Thymus (tissue), 11 donors: ENCODE data around the gene HPS1. TPM values are rescaled to one million over a fixed set of nuclear protein-coding genes. Genes with fewer than 3 reads are reported as not detected.
A peak's percentile ranks its signal among the peaks of the same experiment; 100 is the strongest.

Source experiments
- DNase-seq, 9 donors: peaks; one replicate each; pipeline ENCODE4 v3.0.0-alpha.2; 2013; ENCODE audit warnings: low spot score in 9 of 9, low read depth in 6 of 9, missing footprints in 1 of 9
- H3K27ac ChIP-seq, 2 donors: one replicate each; pipeline ENCODE4 v1.5.1; 2013; ENCODE audit warnings: control low read depth in 1 of 2, low read depth in 1 of 2, low read length in 1 of 2, mild to moderate bottlenecking in 1 of 2, moderate library complexity in 1 of 2
- H3K27me3 ChIP-seq, 2 donors: one replicate each; pipeline ENCODE4 v1.5.1; 2013; ENCODE audit warnings: low read length in 1 of 2; ENCODE audit not compliant: control insufficient read depth in 2 of 2, insufficient read depth in 1 of 2
- H3K36me3 ChIP-seq, 2 donors: one replicate each; pipeline ENCODE4 v1.5.1; 2013; ENCODE audit warnings: low read length in 1 of 2, mild to moderate bottlenecking in 1 of 2, moderate library complexity in 1 of 2; ENCODE audit not compliant: control insufficient read depth in 2 of 2, insufficient read depth in 2 of 2
- H3K4me1 ChIP-seq, 2 donors: one replicate each; pipeline ENCODE4 v1.5.1; 2013; ENCODE audit warnings: low read length in 2 of 2; ENCODE audit not compliant: control insufficient read depth in 2 of 2, insufficient read depth in 2 of 2
- H3K4me3 ChIP-seq, 2 donors: one replicate each; pipeline ENCODE4 v1.5.1; 2013; ENCODE audit warnings: low read length in 2 of 2, control low read depth in 1 of 2, mild to moderate bottlenecking in 1 of 2
- H3K9me3 ChIP-seq, 2 donors: one replicate each; pipeline ENCODE4 v1.5.1; 2013; ENCODE audit warnings: low read length in 1 of 2, mild to moderate bottlenecking in 1 of 2; ENCODE audit not compliant: control insufficient read depth in 2 of 2, insufficient read depth in 1 of 2
- WGBS: extraction: QIAGEN DNeasy Blood & Tissue Kit; methylation state at CpG from one replicate; pipeline ENCODE4 v1.1.7; 2013; 5-methylcytosine and 5-hydroxymethylcytosine counted together
- polyA plus RNA-seq: library from polyadenylated mRNA; stranded (reverse); fragments of 200-250 nt; gene quantifications from one replicate; pipeline ENCODE4 v1.2.3, GENCODE V29; 2013
- total RNA-seq: library from RNA; stranded (reverse); fragments of 120-200 nt; gene quantifications from one replicate; pipeline ENCODE4 v1.2.4, GENCODE V29; 2013
- donor health status: healthy.

The HPS1 gene
- total and polyA plus RNA-seq, 2 donors = 22.1 to 50.4 TPM

DNA sequence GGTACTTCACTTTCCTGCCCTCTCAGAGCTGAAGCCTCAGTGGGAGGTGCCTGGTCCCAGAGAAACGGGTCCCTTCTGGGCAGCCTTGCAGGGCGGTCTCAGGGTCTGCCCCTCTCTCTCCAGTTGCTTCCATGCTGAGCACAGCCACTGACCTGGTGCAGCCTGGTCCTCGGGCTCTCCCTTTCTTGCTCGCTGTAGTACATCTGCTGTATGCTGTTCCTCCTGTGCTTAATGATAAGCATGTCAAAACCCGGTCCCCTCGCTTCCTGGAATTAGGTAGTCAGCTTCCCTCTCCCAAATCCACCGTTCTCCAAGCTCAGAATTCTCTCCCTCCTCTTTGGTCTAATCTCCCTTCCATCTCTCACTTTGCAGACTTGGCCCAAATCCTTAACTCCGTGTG is 11.0 kb upstream of the HPS1 start:
- Histone ChIP-seq H3K27ac (no peak overlapping the region), H3K4me3 (no peak overlapping the region), H3K9me3 (no peaks in the 10 kb centered on the region), H3K27me3 (peaks cover 0 to 10% of the 10 kb centered on the region in 2 donors), H3K4me1 (no peaks in the 10 kb centered on the region), H3K36me3 (no peaks in the 10 kb centered on the region)
- no peak for DNase-seq
- 38% methylated on average over 8 of the region's 8 CpGs for WGBS

DNA sequence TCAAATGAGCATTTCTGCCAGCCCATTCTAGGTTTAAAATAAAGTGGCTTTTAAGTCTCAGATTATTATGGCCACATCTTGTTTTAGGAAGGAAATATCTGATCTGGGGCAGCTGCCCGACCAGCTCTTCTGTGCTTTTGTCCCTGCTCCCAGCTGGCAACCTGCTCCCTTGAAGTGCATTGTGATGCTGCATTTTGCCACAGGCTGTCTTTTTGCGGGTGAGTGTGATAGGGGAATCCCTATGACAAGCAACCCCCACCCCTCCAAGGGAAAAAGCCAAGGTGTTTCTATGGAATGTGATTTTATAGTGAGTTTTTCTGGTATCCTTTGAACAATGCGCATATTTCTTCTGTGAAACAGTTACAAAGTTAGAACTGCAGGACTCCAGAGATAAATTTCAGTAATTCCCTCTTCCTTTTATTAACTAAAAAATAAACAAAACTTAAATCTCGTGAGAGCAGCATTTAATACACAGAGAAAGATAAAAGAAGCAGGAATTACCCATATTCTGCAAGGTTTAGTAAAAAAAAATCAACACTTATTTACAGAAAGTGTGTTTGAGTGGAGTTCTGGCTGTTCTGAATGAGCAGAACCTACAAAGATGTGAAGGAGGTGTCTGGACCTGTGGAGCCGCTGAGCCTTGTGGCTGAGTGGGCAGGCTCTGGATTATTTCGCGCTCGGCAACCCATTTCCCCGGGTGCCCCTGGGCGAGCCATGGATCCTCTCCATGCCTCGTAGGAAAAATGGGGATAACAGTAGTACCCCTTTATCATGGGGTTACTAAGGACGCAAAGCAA is 10.1 kb upstream of the HPS1 start:
- H3K27ac ChIP-seq = no peak overlapping the region
- H3K4me1 ChIP-seq = no peaks in the 10 kb centered on the region
- no peak overlapping the region for H3K4me3 ChIP-seq
- H3K9me3 ChIP-seq = no peaks in the 10 kb centered on the region
- DNase-seq = no peak
- H3K27me3 ChIP-seq = peaks cover 0 to 10% of the 10 kb centered on the region in 2 donors
- 78% methylated on average over 12 of the region's 12 CpGs for WGBS
- no peaks in the 10 kb centered on the region for H3K36me3 ChIP-seq

DNA sequence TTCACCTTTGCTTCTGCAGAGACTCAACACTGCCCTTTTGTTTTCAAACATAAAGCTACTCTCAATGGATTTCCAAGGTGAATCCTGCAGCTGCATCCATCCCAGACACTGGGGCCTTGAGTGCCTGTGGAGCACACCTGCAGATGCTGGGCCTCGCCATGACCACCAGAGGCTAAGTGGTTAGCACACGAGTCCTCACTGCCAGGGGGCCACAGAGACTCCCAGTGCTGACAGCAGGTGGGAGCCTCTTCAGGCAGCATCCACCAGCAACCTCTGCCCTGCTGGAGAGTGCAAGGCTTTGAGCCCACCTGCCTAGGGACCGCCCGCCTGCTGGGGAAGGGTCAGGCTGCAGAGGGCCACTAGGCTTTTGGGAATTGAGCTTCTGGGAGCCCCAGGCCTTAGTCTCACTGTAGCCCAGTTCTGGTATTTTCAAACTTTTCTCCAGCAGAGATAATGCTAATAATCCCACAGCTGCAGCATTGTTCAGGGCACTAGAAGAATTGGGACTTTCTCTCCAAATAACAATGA is 9.4 kb upstream of the HPS1 start:
- DNase-seq = no peak
- no peaks in the 10 kb centered on the region for H3K4me1 ChIP-seq
- H3K4me3 ChIP-seq = no peak overlapping the region
- no peak overlapping the region for H3K27ac ChIP-seq
- peaks cover 0 to 10% of the 10 kb centered on the region in 2 donors for H3K27me3 ChIP-seq
- H3K36me3 ChIP-seq = no peaks in the 10 kb centered on the region
- 89% methylated on average over 4 of the region's 4 CpGs for WGBS
- no peaks in the 10 kb centered on the region for H3K9me3 ChIP-seq

DNA sequence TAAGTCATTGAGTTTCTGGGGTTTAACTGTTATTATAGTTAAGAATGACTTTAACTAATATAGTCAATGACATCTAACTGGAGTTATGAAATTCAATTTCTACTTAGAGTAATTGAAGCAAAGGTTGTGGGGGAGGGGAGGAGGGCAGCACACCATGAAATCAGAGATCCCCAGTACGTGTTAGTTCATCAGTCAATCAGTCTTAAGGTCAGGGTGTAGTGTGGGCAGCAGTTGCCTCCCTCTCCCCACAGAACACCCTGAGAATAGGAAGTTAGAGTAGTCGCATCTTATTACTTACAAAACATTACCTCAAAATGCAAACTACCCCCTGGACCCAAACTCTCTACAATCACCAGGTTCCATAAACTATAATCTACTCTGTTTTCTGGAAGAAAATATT is 7.0 kb upstream of the HPS1 start:
- Histone ChIP-seq H3K27me3 (peaks cover 0 to 7% of the 10 kb centered on the region in 2 donors), H3K36me3 (no peaks in the 10 kb centered on the region), H3K4me3 (no peak overlapping the region), H3K9me3 (no peaks in the 10 kb centered on the region), H3K27ac (no peak overlapping the region), H3K4me1 (no peaks in the 10 kb centered on the region)
- DNase-seq = no peak
- 91% methylated on average over 2 of the region's 2 CpGs for WGBS

DNA sequence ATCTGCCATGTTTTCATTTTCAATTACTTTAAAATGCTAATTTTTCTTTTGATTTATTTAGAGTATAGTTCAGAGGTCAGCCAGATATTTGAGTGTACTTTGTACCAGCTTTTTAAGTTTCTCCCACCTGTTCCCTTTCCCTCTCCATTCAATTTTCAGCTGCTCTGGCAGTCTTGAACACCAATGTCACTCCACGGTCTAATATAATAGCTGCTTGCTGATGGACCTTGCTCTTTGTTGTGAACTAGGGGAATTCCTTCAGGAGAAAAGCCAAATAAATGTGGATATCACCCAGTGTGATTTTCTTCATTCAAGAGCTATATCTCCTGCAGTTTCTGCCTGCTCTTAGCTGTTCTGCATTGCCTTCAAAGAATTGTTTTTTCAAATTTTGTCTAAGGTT is 3.9 kb upstream of the HPS1 start:
- H3K27ac ChIP-seq = no peak overlapping the region
- no peak for DNase-seq
- H3K4me1 ChIP-seq = peaks cover 4 to 9% of the 10 kb centered on the region in 2 donors
- H3K9me3 ChIP-seq = no peaks in the 10 kb centered on the region
- WGBS = 92% methylated on average over 1 of the region's 1 CpG
- no peaks in the 10 kb centered on the region for H3K27me3 ChIP-seq
- no peaks in the 10 kb centered on the region for H3K36me3 ChIP-seq
- H3K4me3 ChIP-seq = no peak overlapping the region

DNA sequence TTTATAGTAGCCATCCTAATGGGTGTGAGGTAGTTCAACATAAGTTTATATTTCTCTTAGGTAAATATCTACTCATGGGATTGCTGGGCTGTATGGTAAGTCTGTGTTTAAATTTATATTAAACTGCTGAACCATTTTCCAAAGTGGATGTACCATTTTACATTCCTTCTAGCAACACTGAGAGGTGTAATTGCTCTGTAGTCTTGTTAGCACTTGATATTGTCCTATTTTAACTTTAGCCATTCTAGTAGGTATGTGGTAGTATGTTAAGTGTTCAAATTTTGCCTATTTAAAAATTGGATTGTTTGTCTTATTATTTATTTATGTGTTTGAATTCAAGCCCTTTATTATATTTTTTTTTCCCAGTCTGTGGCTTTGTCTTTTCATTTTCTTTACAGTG is 2.6 kb upstream of the HPS1 start:
- Histone ChIP-seq H3K27ac (no peak overlapping the region), H3K27me3 (no peaks in the 10 kb centered on the region), H3K4me1 (peaks cover 4 to 9% of the 10 kb centered on the region in 2 donors), H3K4me3 (no peak overlapping the region), H3K9me3 (no peaks in the 10 kb centered on the region), H3K36me3 (peaks cover 9 to 10% of the 10 kb centered on the region in 2 donors)
- no peak for DNase-seq

DNA sequence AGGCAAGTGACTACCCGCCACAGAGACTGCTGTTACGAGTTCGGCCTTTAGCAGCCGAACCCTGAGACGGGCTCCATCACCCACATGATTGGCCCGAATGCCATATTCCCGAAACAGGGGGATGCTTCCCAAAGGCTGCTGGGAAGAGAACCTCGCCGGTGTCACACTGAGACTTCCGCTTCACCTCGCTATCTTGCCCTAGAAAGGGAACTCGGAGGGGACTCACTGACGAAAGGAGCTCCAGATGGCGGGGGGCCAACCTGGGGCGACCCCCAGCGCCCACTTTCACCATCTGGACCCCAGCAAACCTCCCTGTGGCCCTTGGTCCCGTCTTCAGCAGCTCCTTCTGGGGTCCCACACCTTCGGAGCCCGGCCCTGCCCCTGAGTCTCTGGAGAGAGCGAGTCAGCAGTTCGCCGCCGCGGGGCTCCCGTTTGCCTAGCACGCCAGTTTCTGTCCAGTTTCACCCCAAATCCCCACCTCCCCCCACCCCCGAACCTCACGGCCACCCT is 529 bp downstream of the HPS1 start:
- peaks cover 23% of the 10 kb centered on the region in 2 donors for H3K36me3 ChIP-seq
- 5% methylated on average over 28 of the region's 28 CpGs for whole genome bisulfite sequencing
- H3K4me1 ChIP-seq = peaks cover 4 to 9% of the 10 kb centered on the region in 2 donors
- peak overlapping the region; percentile 81 to 89 for H3K27ac ChIP-seq
- DNase-seq = peak in 5 of 9 donors; percentile 11 to 58 (median 34)
- peak overlapping the region; percentile 81 to 85 for H3K4me3 ChIP-seq
- H3K27me3 ChIP-seq = no peaks in the 10 kb centered on the region
- no peaks in the 10 kb centered on the region for H3K9me3 ChIP-seq

DNA sequence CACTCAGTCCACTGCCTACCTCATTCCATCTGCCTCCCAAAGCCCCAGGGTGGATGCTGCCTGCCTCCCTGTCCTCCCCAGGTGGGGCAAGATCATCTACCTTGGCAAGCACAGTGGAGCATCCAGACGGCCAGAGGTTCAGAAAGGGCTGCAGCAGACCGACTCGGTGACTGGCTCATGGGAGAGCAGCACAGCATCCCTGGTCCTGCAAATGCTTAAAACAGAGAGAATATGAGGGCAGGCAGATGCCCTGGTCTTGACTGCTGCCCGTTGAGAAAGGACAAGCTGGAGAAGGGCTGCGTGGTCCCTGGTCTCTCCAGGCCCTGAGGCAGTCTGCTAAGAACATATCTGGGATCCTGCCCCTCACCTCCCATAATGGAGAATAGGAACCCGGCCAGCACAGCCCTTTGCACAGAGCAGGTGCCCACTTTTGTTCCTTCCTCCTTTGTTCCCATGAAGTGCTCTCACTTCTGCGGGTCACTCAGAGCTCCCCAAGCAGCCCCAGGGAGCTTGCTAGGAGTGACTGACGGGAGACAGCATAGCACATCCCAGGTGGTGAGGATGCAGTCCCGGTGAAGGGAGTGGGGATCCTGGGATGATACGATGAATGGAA is 1.4 kb downstream of the HPS1 start:
- Histone ChIP-seq H3K4me3 (peak overlapping the region in 1 of 2 donors; percentile 81), H3K4me1 (peaks cover 4 to 9% of the 10 kb centered on the region in 2 donors), H3K9me3 (no peaks in the 10 kb centered on the region), H3K27me3 (no peaks in the 10 kb centered on the region), H3K27ac (no peak overlapping the region), H3K36me3 (peaks cover 23 to 25% of the 10 kb centered on the region in 2 donors)
- WGBS = 94% methylated on average over 10 of the region's 10 CpGs
- no peak for DNase-seq

DNA sequence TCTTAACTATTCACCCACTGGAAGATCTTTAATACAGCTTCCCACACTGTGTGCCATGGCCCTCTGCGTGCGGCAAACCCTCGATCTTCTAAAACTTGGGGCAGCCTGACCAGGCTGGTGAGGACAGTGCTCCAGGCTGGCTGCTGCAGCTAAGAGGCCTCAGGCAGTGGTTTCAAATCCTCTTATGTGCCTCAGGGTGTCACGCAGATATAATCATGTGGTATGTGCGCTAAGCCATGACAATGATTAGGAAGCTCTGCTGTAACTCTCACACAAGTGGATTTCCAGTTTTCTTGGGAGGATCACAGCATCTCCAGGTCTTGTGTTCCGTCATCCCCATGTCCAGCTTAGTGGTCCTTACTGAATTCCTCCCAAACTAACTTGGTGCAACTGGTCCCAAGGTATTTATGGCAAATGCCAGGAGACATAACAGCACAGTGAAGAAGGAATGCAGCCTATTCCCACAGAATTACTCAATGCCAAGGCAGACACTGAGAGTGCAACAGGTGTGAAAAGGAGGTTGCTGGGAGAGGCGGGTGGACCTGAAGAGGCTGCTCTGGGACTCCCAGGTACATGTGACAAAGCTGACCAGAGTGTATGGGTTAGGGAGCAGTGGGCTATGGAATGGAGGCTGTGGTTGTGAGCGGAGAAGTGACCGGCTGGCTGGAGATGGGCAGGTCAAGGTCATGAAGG is 2.3 kb downstream of the HPS1 start:
- no peak overlapping the region for H3K4me3 ChIP-seq
- H3K36me3 ChIP-seq = peaks cover 25% of the 10 kb centered on the region in 2 donors

More for the DNA sequence above, 2.3 kb downstream of the HPS1 start:
- no peak for DNase-seq
- WGBS = 97% methylated on average over 9 of the region's 9 CpGs
- no peak overlapping the region for H3K27ac ChIP-seq
- no peaks in the 10 kb centered on the region for H3K9me3 ChIP-seq
- no peaks in the 10 kb centered on the region for H3K27me3 ChIP-seq
- peaks cover 4 to 9% of the 10 kb centered on the region in 2 donors for H3K4me1 ChIP-seq
